HCT116 (cell line): ENCODE measurements around the gene CRTC3.

Source experiments
- CEBPB ChIP-seq: IDR thresholded peaks from 2 replicates; pipeline ENCODE4 v1.6.1; 2012; ENCODE audit warnings: low read depth
- CTCF ChIP-seq, 3 experiments: fragments of 200-600 bp in 1 of 3; sonication (generic) in 1 of 3; IDR thresholded peaks in 2 of 3; conservative IDR thresholded peaks in 1 of 3; 2 replicates each; pipeline ENCODE4 v1.5.1; 2012 to 2017; ENCODE audit warnings: low read depth in 2 of 3, low read length in 2 of 3, antibody characterized with exemption in 1 of 3, borderline replicate concordance in 1 of 3, control low read depth in 1 of 3, mild to moderate bottlenecking in 1 of 3, mixed read lengths in 1 of 3, mixed run types in 1 of 3, moderate library complexity in 1 of 3; ENCODE audit not compliant: insufficient read depth in 1 of 3
- ELF1 ChIP-seq: IDR thresholded peaks from 2 replicates; pipeline ENCODE4 v1.6.1; 2012; ENCODE audit warnings: low read depth, borderline replicate concordance
- EZH2 ChIP-seq: fragments of 200-600 bp; sonication (generic); IDR thresholded peaks from 2 replicates; pipeline ENCODE4 v1.6.1; 2017; ENCODE audit warnings: antibody characterized with exemption, mixed run types
- EZH2phosphoT487 ChIP-seq: fragments of 200-600 bp; IDR thresholded peaks from 2 replicates; pipeline ENCODE4 v1.6.1; 2018; ENCODE audit warnings: antibody characterized with exemption, borderline replicate concordance
- POLR2A ChIP-seq: IDR thresholded peaks from 2 replicates; pipeline ENCODE4 v1.7.0; 2011; ENCODE audit warnings: borderline replicate concordance; ENCODE audit not compliant: insufficient read depth, insufficient read length; ENCODE audit errors: extremely low read depth
- POLR2AphosphoS5 ChIP-seq: IDR thresholded peaks from 2 replicates; pipeline ENCODE4 v1.6.1; 2011; ENCODE audit warnings: mild to moderate bottlenecking, low read depth, low read length, moderate library complexity
- REST ChIP-seq: IDR thresholded peaks from 2 replicates; pipeline ENCODE4 v1.6.1; 2012; ENCODE audit warnings: low read depth
- SP1 ChIP-seq: IDR thresholded peaks from 2 replicates; pipeline ENCODE4 v1.6.1; 2012; ENCODE audit warnings: low read depth
- SRF ChIP-seq: IDR thresholded peaks from 2 replicates; pipeline ENCODE4 v1.6.1; 2012; ENCODE audit warnings: low read depth
- YY1 ChIP-seq: IDR thresholded peaks from 2 replicates; pipeline ENCODE4 v1.6.1; 2011; ENCODE audit warnings: low read length, low read depth, moderate library complexity, mild to moderate bottlenecking; ENCODE audit not compliant: insufficient replicate concordance; ENCODE audit errors: extremely low read depth

GRCh38 chr15:90607361-90607760, 77.6 kb downstream of the CRTC3 start:
- no peak for TF ChIP-seq CTCF (IDR thresholded peaks at IDR 0.05 in 2 of 3, conservative IDR thresholded peaks at IDR 0.05 in 1 of 3; ENCODE audit: borderline replicate concordance in 1 of 3, insufficient read depth in 1 of 3, low read depth in 2 of 3, low read length in 2 of 3)
- TF ChIP-seq SP1: no peak
- TF ChIP-seq EZH2phosphoT487: no peak
- TF ChIP-seq YY1: no peak
- TF ChIP-seq CEBPB: no peak
- no peak for TF ChIP-seq EZH2
- TF ChIP-seq POLR2AphosphoS5: no peak
- no peak for TF ChIP-seq POLR2A
- TF ChIP-seq SRF: no peak
- TF ChIP-seq REST: no peak
- TF ChIP-seq ELF1: no peak
